HG03108 (cell line): ENCODE data around the gene TTYH3.
"Not testable (repeated sequence)": the region's sequence is repeated elsewhere in the genome, so short reads cannot be mapped to it uniquely, and the experiment has no call there.

Experiments
- ATAC-seq: cut with Tn5 transposase; IDR thresholded peaks from one replicate; pipeline ENCODE4 v1.9.1; 2021; ENCODE audit warnings: moderate library complexity; ENCODE audit not compliant: unreplicated experiment

Gene TTYH3

GRCh38 chr7:2681929-2682799 lies 50.4 kb downstream of the TTYH3 start:
- ATAC-seq = no peak

DNA sequence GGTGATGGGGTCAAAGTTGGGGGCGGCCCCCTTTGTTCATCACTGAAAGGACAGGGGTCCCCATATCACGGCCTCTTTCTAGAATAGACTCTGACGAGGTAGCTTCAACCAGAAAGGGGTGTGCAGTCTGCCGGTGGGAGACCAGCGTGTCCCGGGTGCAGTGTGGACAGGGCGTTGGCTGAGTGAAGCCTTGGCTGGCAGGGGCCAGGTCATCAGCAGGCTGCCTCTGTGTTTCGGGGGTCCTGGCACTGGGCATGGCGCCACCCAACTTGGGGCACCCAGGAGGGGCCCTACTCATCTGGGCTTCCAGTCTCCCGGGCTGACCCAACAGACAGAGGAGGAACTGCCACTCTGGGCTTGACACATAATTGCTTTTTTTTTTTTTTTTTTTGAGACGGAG lies 52.7 kb downstream of the TTYH3 start:
- no peak for ATAC-seq

GRCh38 chr7:2686101-2686500 lies 54.3 kb downstream of the TTYH3 start:
- ATAC-seq = no peak

DNA sequence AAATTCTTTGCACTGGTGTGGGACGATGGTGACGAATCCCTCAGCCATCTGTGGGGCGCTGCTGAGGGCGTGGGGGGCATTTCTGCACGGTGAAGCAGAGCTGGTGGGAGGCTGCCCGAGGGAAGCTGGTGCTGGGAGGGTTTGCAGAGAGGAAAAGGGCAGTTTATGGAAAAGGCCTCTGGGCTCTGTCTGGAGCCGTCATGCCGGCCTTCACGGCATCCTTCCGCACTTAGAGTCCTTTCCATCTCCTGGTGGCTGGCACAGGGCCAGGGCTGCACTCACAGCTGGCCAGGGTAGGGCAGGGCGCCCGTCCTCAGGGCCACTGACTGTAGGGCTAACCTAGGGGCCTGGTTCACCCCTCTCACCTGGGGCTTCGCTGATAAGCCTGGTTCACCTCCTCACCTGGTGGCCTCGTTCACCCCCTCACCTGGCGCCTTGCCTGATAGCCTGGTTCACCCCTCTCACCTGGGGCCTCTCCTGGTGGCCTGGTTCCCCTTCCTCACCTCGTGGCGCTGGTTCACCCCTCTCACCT lies 55.6 kb downstream of the TTYH3 start:
- no peak for ATAC-seq

DNA sequence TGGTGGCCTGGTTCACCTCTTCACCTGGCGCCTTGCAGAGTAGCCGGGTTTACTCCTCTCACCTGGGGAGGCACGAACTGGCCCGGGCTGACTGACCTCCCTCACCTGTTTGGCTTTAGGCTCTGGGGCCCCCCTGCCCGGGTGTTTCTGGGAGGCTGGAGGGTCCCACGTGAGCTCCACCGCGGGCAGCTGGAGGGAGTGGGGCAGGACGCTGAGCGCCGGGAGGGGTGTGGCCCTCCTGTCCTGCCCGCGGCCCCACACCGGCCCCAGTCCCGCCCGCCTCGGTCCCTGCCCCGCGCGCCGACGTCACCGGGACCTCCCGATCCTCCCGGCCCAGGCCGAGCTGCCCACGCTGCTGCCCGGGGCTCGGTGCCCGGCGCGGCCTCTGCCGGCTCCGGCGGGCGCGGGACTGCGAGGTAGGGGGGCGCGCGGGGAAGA lies 56.1 kb downstream of the TTYH3 start, which contains the start of gene AMZ1:
TSS of gene AMZ1 (plus strand) at position 322 of the 438 bp plus-strand sequence. CDS start 12,250 bp downstream, outside the sequence.
- ATAC-seq = no peak

DNA sequence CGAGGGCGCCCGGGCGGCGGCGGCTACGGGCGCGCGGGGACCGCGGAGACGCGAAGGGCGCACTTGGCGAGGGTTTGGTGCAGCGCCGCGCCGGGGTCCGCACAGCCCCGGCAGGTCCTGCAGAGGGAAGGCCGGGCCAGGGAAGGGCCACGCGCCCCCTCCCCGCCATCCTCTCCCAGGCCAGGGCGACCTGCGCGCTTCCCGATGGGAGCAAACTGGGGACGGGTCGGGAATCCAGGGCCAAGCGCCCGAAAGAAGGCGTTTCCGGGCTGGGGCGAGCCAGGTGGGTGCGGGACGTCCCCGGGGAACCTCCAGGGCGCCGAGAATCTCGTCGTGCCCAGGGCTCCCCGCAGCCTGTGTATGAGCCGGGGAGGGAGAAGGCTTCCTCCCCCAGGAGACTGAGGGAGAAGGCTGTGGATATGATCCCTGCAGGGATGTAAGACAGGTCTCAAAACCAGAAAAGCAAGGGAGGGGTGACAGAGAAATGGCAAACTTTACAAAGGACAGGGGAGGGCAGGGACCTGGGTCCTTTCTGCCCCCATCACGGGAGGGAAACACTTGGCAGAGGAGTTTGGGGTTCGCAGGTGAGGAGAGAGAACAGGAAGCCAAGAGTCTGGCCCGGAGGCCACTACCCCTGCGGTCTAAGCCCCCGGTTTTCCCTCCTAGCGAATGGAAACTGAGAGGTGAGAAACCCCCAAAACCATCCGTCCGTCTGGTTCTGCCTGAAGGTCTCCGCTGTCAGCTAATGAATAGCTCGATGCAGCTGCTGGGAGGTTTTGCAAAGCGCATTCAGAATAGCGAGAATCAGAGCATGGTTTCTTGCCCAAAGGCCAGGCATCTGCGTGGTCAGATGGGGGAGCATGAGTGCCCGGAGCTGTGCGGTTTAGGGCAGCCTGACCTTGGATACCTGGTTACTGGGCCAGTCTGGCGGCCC lies 56.9 kb downstream of the TTYH3 start:
- peak; percentile 84 for ATAC-seq

GRCh38 chr7:2689343-2689847 lies 57.6 kb downstream of the TTYH3 start:
- ATAC-seq = no peak

GRCh38 chr7:2689951-2690705 lies 58.3 kb downstream of the TTYH3 start:
- ATAC-seq = no peak

DNA sequence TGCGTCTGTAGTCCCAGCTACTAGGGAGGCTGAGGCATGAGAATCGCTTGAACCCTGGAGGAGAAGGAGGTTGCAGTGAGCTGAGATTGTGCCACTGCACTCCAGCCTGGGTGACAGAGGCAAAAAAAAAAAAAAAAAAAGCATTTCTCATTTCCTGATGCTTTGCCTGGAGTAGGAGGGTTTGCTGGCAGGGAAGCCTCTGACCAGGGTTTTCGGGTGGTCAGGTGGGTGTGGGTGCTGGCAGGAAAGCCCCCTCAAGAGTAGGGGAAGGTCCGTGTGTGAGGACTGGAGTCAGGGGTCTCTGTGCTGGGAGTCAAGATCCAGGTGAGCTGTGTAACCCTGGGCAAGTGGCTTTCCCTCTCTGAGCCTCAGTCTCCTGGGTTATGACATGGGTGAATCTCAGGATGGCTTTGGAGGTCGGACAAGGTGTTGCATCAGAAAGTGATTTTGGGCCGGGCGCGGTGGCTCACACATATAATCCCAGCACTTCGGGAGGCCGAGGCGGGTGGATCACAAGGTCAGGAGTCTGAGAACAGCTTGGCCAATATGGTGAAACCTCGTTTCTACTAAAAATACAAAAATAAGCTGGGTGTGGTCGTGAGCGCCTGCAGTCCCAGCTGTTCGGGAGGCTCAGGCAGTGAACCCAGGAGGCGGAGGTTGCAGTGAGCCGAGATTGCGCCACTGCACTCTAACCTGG lies 59.4 kb downstream of the TTYH3 start:
- ATAC-seq = no peak

DNA sequence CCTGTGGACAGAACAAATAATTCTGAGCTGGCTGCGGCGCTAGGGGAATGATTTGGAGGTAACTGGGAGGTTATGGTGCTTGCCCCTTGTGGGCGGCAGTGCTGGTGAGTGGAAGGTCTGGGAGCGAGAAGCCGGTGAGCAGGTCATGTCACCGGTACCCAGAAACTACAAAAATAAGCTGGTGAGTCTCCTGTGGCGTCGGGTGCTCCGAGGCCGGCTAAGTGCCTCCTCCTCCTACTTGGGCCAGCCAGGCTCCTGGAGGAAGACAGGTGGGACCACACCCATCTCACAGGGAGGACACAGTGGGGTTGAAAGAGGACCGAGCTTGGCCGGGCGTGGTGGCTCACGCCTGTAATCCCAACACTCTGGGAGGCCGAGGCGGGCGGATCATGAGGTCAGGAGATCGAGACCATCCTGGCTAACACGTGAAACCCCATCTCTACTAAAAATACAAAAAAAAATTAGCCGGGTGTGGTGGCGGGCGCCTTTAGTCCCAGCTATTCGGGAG lies 60.2 kb downstream of the TTYH3 start:
- not testable (repeated sequence) for ATAC-seq

DNA sequence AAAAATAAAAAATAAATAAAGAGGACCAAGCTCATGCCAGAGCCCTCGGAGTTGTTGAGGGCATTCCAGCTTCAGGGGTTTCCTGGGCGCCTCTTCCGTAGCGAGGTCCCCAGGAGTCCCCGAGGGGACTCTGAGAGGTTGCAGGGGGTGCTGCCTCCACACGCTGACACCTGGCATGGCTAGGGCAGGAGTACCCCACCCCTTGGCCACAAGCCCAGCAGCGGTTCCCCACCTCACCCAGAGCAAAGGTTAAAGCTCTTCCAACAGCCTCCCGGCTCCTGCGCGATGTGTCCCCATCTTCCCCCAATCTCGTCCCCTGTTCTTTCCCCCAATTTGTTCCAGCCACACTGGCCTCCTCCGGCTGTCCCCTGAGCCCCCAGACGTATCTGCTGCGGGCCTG lies 60.8 kb downstream of the TTYH3 start:
- ATAC-seq = no peak

GRCh38 chr7:2693420-2694121 lies 61.8 kb downstream of the TTYH3 start:
- not testable (repeated sequence) for ATAC-seq

DNA sequence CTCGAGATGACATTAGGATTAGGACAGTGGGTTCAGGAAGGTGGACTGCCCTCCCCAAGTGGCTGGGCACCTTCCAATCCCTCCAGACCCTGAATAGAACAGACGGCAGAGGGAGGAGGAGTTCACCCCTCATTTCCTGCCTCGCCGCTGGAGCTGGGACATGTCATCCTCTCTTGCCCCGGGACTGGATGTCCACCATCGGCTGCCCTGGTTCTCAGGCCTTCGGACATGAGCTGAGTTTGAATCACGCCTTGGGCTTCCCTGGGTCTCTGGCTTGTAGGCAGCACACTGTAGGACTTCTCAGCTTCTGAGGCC lies 62.3 kb downstream of the TTYH3 start:
- ATAC-seq = not testable (repeated sequence)

GRCh38 chr7:2698581-2699288 lies 66.9 kb downstream of the TTYH3 start:
- ATAC-seq = peak; percentile 95

DNA sequence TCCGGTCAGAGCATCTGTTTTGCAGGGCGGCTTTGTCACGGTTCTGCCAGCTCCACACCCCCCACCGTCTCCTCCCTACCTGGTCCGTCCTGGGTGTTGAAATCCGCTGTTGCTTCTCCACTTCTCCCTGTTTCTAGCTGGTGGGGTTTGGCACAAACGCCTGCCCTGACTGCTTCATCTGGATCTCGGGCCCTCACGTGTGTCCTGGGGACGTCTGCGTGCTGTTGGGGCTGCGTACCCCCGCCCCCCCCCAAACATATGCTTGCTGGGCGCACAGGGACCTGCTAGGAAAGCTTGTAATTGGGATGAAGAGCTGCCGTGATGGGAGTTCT lies 67.5 kb downstream of the TTYH3 start:
- no peak for ATAC-seq

DNA sequence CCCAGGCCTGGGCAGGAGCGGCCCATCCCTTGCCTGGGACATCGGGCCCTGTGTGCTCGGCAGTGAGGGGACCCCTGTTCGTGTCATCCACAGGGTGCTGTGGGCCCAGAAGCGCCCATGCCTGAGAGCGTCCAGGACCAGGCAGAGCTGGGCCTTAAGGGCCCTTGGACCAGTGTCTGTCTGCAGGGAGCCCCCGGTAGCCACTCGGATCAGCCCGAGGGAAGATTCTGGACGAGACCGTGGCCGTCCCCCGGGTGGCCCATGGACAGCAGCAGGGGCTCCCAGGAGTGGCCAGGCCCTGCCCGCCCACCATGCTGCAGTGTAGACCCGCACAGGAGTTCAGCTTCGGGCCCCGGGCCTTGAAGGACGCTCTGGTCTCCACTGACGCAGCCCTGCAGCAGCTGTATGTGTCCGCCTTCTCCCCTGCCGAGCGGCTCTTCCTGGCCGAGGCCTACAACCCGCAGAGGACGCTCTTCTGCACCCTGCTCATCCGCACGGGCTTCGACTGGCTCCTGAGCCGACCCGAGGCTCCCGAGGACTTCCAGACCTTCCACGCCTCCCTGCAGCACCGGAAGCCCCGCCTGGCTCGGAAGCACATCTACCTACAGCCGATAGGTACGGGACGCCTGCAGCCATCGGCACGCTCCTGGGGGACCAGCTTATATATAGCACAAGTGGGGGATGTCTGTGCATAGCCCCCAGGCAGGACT lies 68.5 kb downstream of the TTYH3 start:
- no peak for ATAC-seq

GRCh38 chr7:2701424-2701823 lies 69.6 kb downstream of the TTYH3 start:
- no peak for ATAC-seq
